ENCODE measurements around the gene SDHB. TPM values are rescaled to one million over a fixed set of nuclear protein-coding genes. Genes with fewer than 3 reads are reported as not detected.
A peak's percentile ranks its signal among the peaks of the same experiment; 100 is the strongest.

The SDHB gene
- total and polyA plus RNA-seq, 9 of the 15 experiments (the other 6 are each of a cell fraction or from before 2014, with no cell fraction given): 207 to 554 (median 365) TPM

DNA sequence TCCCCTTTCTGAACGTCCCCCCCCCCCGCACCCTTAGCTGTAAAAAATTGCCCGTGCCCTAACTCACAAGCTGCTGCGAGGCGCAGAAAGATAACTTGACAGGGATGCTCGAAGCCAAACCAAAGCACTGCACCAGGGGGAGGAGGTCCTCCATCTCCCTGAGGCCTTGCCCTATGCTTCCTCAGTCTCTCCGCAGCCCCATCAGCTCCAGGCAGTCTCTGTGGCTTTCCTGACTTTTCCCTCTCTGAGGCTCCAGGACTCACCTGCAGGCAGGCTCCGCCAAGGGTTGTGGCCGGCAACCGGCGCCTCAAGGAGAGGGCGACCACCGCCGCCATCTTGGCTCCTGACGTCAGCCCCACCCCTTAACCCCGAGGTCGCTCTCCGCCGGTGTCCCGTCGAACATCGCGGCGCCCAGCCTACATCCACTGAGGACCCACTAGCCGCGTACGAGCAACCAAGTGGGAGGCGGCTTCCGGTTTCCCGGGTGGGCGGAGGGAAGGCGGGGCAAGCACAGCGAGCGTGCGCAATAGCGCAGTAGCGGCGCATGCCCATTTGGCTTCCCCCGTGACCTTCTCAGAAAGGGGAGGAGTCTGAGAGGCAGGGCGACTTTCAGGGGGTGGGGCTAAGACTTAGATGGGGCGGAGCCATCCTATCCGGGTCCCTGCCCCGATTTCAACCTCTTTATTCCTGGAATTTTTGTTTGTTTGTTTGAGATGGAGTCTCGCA, at the start of gene SDHB (continued):
- TF ChIP-seq ESRRB (CRISPR knock-in tag; IDR thresholded peaks at IDR 0.05; ENCODE audit: borderline replicate concordance) (no peak), ZEB2 (IDR thresholded peaks at IDR 0.05) (no peak), NFE2L1 (tag; IDR thresholded peaks at IDR 0.05; ENCODE audit: borderline replicate concordance, low read depth) (no peak), SIRT6 (IDR thresholded peaks at IDR 0.05; ENCODE audit: low read depth, low read length) (no peak), THRAP3 (IDR thresholded peaks at IDR 0.05; ENCODE audit: borderline replicate concordance) (no peak), NONO (IDR thresholded peaks at IDR 0.05; ENCODE audit: low read depth in 2 of 2, low read length in 1 of 2) (no peak), IRF2 (CRISPR knock-in tag; IDR thresholded peaks at IDR 0.05) (no peak), SRSF7 (optimal IDR thresholded peaks at IDR 0.05; ENCODE audit: low read depth, low read length) (no peak), ATF7 (IDR thresholded peaks at IDR 0.05) (peak; percentile 95), BDP1 (IDR thresholded peaks at IDR 0.05; ENCODE audit: insufficient read depth, insufficient read length) (no peak), ZNF324 (CRISPR knock-in tag; IDR thresholded peaks at IDR 0.05) (no peak), ZNF436 (CRISPR knock-in tag; IDR thresholded peaks at IDR 0.05) (no peak), SMAD4 (CRISPR knock-in tag; conservative IDR thresholded peaks at IDR 0.05) (no peak; the same call in 1 of the 2 replicates), KHSRP (IDR thresholded peaks at IDR 0.05) (no peak), FOSL1 (tag; conservative IDR thresholded peaks at IDR 0.05) (no peak), ZKSCAN3 (CRISPR knock-in tag; IDR thresholded peaks at IDR 0.05) (no peak), ETS2 (tag; IDR thresholded peaks at IDR 0.05; ENCODE audit: borderline replicate concordance, poor library complexity, severe bottlenecking) (no peak), ZNF830 (CRISPR knock-in tag; IDR thresholded peaks at IDR 0.05) (no peak), IRF9 (tag; IDR thresholded peaks at IDR 0.05) (no peak), HSF4 (CRISPR knock-in tag; IDR thresholded peaks at IDR 0.05; ENCODE audit: borderline replicate concordance) (no peak)
- TF ChIP-seq, protein P1, sequence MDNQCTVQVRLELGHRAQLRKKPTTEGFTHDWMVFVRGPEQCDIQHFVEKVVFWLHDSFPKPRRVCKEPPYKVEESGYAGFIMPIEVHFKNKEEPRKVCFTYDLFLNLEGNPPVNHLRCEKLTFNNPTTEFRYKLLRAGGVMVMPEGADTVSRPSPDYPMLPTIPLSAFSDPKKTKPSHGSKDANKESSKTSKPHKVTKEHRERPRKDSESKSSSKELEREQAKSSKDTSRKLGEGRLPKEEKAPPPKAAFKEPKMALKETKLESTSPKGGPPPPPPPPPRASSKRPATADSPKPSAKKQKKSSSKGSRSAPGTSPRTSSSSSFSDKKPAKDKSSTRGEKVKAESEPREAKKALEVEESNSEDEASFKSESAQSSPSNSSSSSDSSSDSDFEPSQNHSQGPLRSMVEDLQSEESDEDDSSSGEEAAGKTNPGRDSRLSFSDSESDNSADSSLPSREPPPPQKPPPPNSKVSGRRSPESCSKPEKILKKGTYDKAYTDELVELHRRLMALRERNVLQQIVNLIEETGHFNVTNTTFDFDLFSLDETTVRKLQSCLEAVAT (IDR thresholded peaks at IDR 0.05): no peak
- TF ChIP-seq, protein P2, sequence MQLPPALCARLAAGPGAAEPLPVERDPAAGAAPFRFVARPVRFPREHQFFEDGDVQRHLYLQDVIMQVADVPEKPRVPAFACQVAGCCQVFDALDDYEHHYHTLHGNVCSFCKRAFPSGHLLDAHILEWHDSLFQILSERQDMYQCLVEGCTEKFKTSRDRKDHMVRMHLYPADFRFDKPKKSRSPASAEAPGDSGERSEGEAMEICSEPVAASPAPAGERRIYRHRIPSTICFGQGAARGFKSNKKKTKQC (CRISPR knock-in tag; IDR thresholded peaks at IDR 0.05): no peak
- TF ChIP-seq, protein P3, sequence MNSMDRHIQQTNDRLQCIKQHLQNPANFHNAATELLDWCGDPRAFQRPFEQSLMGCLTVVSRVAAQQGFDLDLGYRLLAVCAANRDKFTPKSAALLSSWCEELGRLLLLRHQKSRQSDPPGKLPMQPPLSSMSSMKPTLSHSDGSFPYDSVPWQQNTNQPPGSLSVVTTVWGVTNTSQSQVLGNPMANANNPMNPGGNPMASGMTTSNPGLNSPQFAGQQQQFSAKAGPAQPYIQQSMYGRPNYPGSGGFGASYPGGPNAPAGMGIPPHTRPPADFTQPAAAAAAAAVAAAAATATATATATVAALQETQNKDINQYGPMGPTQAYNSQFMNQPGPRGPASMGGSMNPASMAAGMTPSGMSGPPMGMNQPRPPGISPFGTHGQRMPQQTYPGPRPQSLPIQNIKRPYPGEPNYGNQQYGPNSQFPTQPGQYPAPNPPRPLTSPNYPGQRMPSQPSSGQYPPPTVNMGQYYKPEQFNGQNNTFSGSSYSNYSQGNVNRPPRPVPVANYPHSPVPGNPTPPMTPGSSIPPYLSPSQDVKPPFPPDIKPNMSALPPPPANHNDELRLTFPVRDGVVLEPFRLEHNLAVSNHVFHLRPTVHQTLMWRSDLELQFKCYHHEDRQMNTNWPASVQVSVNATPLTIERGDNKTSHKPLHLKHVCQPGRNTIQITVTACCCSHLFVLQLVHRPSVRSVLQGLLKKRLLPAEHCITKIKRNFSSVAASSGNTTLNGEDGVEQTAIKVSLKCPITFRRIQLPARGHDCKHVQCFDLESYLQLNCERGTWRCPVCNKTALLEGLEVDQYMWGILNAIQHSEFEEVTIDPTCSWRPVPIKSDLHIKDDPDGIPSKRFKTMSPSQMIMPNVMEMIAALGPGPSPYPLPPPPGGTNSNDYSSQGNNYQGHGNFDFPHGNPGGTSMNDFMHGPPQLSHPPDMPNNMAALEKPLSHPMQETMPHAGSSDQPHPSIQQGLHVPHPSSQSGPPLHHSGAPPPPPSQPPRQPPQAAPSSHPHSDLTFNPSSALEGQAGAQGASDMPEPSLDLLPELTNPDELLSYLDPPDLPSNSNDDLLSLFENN (IDR thresholded peaks at IDR 0.05; ENCODE audit: low read depth in 2 of 2, low read length in 2 of 2): no peak
